ENCODE data around the gene CHD9. TPM values are rescaled to one million over a fixed set of nuclear protein-coding genes. Genes with fewer than 3 reads are reported as not detected.
"Not testable (repeated sequence)": the region's sequence is repeated elsewhere in the genome, so short reads cannot be mapped to it uniquely, and the experiment has no call there.

CHD9 gene
- polyA plus RNA-seq, 2 donors: 9.2 to 11.1 TPM

DNA sequence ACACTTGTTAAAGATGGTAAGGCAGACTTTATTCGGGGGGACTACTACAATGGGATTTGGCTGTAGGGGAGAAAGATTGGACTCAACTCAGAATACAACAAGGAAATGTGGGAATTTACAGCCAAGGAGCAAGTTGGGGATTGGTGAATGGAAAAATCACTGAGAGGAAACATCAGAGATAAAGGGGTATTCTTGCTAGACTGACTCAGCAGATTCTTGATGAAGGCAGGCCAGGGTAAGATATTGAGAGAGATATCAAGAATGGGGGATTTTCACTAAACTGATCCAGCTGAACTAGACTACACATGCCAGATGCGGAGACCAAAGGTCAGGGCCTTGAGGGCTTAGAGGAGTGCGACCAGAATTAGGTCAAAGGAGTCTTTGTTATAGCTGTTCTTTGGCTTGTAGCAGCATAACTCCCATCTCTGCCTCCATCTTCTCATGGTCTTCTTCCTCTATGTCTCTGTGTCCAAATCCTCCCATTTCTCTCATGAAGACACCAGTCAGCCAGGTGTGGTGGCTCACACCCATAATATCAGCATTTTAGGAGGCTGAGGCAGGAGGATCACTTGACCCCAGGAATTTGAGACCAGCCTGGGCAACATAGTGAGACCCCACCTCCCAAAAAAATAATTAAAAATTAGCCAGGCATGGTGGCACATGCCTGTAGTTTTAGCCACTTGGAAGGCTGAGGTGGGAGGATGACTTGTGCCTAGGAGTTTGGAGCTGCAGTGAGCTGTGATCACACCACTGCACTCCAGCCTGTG lies 19.4 kb upstream of the CHD9 start:
- Histone ChIP-seq H3K9me3 (ENCODE audit: control insufficient read depth in 2 of 2, insufficient read depth in 1 of 2, low read depth in 1 of 2, low read length in 1 of 2) (no peaks in the 10 kb centered on the region), H3K27me3 (ENCODE audit: control insufficient read depth in 1 of 2, insufficient read depth in 2 of 2, low read length in 2 of 2) (no peaks in the 10 kb centered on the region), H3K4me3 (ENCODE audit: low read depth in 1 of 2, low read length in 2 of 2) (no peak overlapping the region), H3K27ac (ENCODE audit: low read depth in 2 of 2, low read length in 1 of 2) (no peak overlapping the region), H3K36me3 (ENCODE audit: control insufficient read depth in 2 of 2, insufficient read depth in 2 of 2, low read length in 1 of 2) (no peaks in the 10 kb centered on the region), H3K4me1 (ENCODE audit: control insufficient read depth in 2 of 2, insufficient read depth in 2 of 2, low read length in 1 of 2) (peaks cover 0 to 7% of the 10 kb centered on the region in 2 donors)
- WGBS, 2 donors: 86 to 92% methylated on average over 3 of the region's 3 CpGs

DNA sequence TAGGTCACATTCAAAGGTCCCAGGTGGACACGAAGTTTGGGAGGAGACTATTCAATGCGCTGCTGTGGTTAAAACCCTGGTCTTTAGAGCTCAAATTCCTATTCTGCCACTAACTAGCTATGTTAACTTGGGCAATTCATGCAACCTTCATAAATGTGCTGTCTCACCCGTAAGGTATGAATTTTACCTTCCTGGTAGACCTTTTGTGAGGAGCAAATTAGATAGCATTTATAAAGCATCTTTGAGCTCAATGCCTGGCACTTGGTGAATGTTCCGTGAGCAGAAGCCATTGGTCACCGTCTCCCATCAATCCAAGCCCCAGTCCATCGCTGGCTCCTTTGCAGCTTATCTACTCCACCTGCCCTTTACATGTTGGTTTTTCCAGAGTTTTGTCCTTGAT lies 18.7 kb upstream of the CHD9 start:
- Histone ChIP-seq H3K36me3 (ENCODE audit: control insufficient read depth in 2 of 2, insufficient read depth in 2 of 2, low read length in 1 of 2) (no peaks in the 10 kb centered on the region), H3K27ac (ENCODE audit: low read depth in 2 of 2, low read length in 1 of 2) (no peak overlapping the region), H3K27me3 (ENCODE audit: control insufficient read depth in 1 of 2, insufficient read depth in 2 of 2, low read length in 2 of 2) (no peaks in the 10 kb centered on the region), H3K9me3 (ENCODE audit: control insufficient read depth in 2 of 2, insufficient read depth in 1 of 2, low read depth in 1 of 2, low read length in 1 of 2) (no peaks in the 10 kb centered on the region), H3K4me3 (ENCODE audit: low read depth in 1 of 2, low read length in 2 of 2) (no peak overlapping the region), H3K4me1 (ENCODE audit: control insufficient read depth in 2 of 2, insufficient read depth in 2 of 2, low read length in 1 of 2) (peaks cover 0 to 7% of the 10 kb centered on the region in 2 donors)
- 82 to 93% methylated on average over 6 of the region's 6 CpGs for WGBS, 2 donors

DNA sequence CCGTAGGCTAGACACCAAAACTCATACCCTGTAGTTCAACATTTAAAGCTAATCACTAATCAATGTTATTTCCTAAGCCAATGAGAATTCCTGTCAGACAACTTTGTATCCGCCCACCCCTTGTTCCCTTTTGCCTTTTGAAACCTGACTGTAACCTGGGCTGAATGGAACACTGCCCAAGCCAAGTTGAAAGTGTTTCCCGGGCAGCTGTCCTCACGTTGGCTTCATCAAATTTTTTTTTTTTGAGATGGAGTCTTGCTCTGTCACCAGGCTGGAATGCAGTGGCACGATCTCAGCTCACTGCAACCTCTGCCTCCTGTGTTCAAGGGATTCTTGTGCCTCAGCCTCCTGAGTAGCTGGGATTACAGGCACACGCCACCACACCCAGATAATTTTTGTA lies 18.1 kb upstream of the CHD9 start:
- H3K4me1 ChIP-seq (ENCODE audit: control insufficient read depth in 2 of 2, insufficient read depth in 2 of 2, low read length in 1 of 2); H3K27me3 ChIP-seq (ENCODE audit: control insufficient read depth in 1 of 2, insufficient read depth in 2 of 2, low read length in 2 of 2); H3K36me3 ChIP-seq (ENCODE audit: control insufficient read depth in 2 of 2, insufficient read depth in 2 of 2, low read length in 1 of 2); H3K4me3 ChIP-seq (ENCODE audit: low read depth in 1 of 2, low read length in 2 of 2); H3K9me3 ChIP-seq (ENCODE audit: control insufficient read depth in 2 of 2, insufficient read depth in 1 of 2, low read depth in 1 of 2, low read length in 1 of 2): not testable (repeated sequence)
- H3K27ac ChIP-seq (ENCODE audit: low read depth in 2 of 2, low read length in 1 of 2): peak overlapping the region; percentile 9 to 35
- 50 to 63% methylated on average over 6 of the region's 6 CpGs for WGBS, 2 donors

DNA sequence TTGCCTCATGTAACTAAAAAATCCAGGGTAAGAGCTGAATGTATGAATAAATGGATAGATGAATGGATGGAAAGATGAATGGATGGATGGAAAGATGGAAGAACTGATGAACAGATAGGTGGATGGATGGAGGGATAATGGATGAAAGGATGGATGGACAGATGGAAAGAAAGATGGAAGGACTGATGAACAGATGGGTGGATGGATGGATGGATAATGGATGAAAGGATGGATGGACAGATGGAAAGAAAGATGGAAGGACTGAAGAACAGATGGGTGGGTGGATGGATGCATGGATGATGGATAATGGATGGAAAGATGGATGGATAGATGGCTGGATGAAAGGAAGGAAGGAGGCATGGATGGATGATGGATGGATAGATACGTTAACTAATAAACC lies 14.0 kb upstream of the CHD9 start:
- H3K9me3 ChIP-seq (ENCODE audit: control insufficient read depth in 2 of 2, insufficient read depth in 1 of 2, low read depth in 1 of 2, low read length in 1 of 2): no peaks in the 10 kb centered on the region
- H3K27ac ChIP-seq (ENCODE audit: low read depth in 2 of 2, low read length in 1 of 2): peak overlapping the region; percentile 80 to 91
- WGBS, 2 donors: 88% methylated on average over 1 of the region's 1 CpG
- H3K4me1 ChIP-seq (ENCODE audit: control insufficient read depth in 2 of 2, insufficient read depth in 2 of 2, low read length in 1 of 2): peaks cover 0 to 10% of the 10 kb centered on the region in 2 donors
- no peak overlapping the region for H3K4me3 ChIP-seq (ENCODE audit: low read depth in 1 of 2, low read length in 2 of 2)
- no peaks in the 10 kb centered on the region for H3K27me3 ChIP-seq (ENCODE audit: control insufficient read depth in 1 of 2, insufficient read depth in 2 of 2, low read length in 2 of 2)
- H3K36me3 ChIP-seq (ENCODE audit: control insufficient read depth in 2 of 2, insufficient read depth in 2 of 2, low read length in 1 of 2): no peaks in the 10 kb centered on the region

DNA sequence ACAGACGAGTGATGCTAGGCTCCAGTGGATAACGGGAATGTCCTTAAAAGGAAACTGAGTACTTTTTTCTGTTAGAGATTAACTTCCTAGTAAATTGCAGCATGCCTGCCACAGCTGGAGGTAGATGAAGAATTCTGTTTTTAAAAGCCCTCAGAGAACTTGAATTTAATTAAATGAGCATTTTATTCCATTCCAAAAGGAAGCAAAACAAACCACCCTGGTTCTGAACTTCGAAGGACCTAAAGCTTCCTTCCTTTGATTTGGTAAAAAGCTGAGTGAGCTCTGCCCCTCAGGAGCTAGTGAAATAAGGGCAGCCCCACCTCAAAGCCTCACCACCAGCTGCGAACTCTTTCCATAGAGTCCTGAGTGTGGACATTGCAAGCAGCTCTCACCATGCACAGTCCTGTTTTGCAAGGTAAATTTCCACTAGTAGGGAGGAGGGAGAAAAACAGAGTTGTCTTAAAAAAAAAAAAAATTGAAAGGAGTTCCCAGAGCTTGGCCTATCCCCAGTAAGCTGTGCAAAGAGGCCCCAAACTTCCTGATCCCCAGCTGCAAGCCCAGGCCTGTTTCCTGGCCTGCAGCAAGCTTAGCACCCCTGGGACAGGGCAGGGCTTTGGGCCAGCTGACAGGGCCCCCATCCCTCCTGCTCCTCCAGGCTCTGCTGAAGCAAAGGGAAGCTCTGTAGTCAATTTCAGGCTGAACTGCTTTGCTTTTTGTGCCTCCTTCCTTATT lies 13.3 kb upstream of the CHD9 start:
- peaks cover 0 to 7% of the 10 kb centered on the region in 2 donors for H3K4me1 ChIP-seq (ENCODE audit: control insufficient read depth in 2 of 2, insufficient read depth in 2 of 2, low read length in 1 of 2)
- peak overlapping the region; percentile 93 to 94 for H3K27ac ChIP-seq (ENCODE audit: low read depth in 2 of 2, low read length in 1 of 2)
- peak overlapping the region in 1 of 2 donors; percentile 21 for H3K4me3 ChIP-seq (ENCODE audit: low read depth in 1 of 2, low read length in 2 of 2)
- WGBS, 2 donors: 26 to 30% methylated on average over 4 of the region's 4 CpGs
- no peaks in the 10 kb centered on the region for H3K36me3 ChIP-seq (ENCODE audit: control insufficient read depth in 2 of 2, insufficient read depth in 2 of 2, low read length in 1 of 2)
- no peaks in the 10 kb centered on the region for H3K9me3 ChIP-seq (ENCODE audit: control insufficient read depth in 2 of 2, insufficient read depth in 1 of 2, low read depth in 1 of 2, low read length in 1 of 2)
- H3K27me3 ChIP-seq (ENCODE audit: control insufficient read depth in 1 of 2, insufficient read depth in 2 of 2, low read length in 2 of 2): no peaks in the 10 kb centered on the region

DNA sequence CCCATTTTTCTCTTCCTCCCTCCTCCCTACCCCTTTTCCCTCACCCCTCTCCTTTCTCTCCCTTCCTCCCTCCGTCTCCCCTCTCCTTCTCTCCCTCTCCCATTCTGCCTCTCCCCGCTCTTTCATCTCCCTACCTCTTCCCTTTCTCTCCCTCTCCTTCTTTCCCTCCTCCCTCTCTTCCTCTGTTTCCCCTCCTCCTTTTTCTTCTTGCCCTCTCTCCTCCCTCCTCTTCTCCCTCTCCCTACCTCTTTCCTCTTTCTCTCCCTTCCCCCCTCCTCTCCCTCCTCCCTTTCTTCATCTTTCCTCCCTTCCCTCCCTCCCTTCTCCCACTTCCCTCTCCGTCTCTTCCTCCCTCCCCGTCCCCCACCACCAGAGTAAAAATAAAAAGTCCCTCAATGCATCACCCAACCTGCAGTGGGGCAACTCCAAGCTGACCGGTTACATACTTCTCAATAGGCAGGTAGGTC lies 12.5 kb upstream of the CHD9 start:
- Histone ChIP-seq H3K9me3 (ENCODE audit: control insufficient read depth in 2 of 2, insufficient read depth in 1 of 2, low read depth in 1 of 2, low read length in 1 of 2) (no peaks in the 10 kb centered on the region), H3K27me3 (ENCODE audit: control insufficient read depth in 1 of 2, insufficient read depth in 2 of 2, low read length in 2 of 2) (no peaks in the 10 kb centered on the region), H3K27ac (ENCODE audit: low read depth in 2 of 2, low read length in 1 of 2) (peak overlapping the region; percentile 93 to 94), H3K4me1 (ENCODE audit: control insufficient read depth in 2 of 2, insufficient read depth in 2 of 2, low read length in 1 of 2) (peaks cover 0 to 7% of the 10 kb centered on the region in 2 donors), H3K4me3 (ENCODE audit: low read depth in 1 of 2, low read length in 2 of 2) (peak overlapping the region; percentile 21 to 40), H3K36me3 (ENCODE audit: control insufficient read depth in 2 of 2, insufficient read depth in 2 of 2, low read length in 1 of 2) (no peaks in the 10 kb centered on the region)
- 27 to 52% methylated on average over 5 of the region's 5 CpGs for WGBS, 2 donors

DNA sequence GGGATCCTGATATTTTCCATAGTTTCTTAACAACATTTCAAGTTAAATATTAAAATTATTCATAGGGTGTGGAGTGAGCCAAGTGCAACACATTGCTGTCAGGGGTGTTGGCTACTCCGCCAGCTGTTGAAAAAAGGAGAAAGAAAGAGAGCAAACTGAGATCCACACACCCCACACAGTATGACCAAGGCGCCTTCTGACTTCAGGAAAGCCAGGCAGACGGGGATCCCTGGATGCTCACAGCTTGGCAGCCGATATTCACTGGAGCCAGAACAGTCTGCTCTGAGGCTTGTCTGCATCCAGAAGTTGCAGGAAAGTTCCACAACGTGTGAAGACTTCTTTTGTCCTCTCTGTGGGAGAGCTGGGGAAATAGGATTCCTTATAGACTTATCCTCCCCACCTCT lies 11.4 kb upstream of the CHD9 start:
- H3K27ac ChIP-seq (ENCODE audit: low read depth in 2 of 2, low read length in 1 of 2): peak overlapping the region; percentile 93 to 95
- no peaks in the 10 kb centered on the region for H3K36me3 ChIP-seq (ENCODE audit: control insufficient read depth in 2 of 2, insufficient read depth in 2 of 2, low read length in 1 of 2)
- H3K9me3 ChIP-seq (ENCODE audit: control insufficient read depth in 2 of 2, insufficient read depth in 1 of 2, low read depth in 1 of 2, low read length in 1 of 2): no peaks in the 10 kb centered on the region
- peaks cover 0 to 7% of the 10 kb centered on the region in 2 donors for H3K4me1 ChIP-seq (ENCODE audit: control insufficient read depth in 2 of 2, insufficient read depth in 2 of 2, low read length in 1 of 2)
- peak overlapping the region; percentile 40 to 47 for H3K4me3 ChIP-seq (ENCODE audit: low read depth in 1 of 2, low read length in 2 of 2)
- WGBS, 2 donors: 22 to 33% methylated on average over 5 of the region's 5 CpGs
- H3K27me3 ChIP-seq (ENCODE audit: control insufficient read depth in 1 of 2, insufficient read depth in 2 of 2, low read length in 2 of 2): no peaks in the 10 kb centered on the region

DNA sequence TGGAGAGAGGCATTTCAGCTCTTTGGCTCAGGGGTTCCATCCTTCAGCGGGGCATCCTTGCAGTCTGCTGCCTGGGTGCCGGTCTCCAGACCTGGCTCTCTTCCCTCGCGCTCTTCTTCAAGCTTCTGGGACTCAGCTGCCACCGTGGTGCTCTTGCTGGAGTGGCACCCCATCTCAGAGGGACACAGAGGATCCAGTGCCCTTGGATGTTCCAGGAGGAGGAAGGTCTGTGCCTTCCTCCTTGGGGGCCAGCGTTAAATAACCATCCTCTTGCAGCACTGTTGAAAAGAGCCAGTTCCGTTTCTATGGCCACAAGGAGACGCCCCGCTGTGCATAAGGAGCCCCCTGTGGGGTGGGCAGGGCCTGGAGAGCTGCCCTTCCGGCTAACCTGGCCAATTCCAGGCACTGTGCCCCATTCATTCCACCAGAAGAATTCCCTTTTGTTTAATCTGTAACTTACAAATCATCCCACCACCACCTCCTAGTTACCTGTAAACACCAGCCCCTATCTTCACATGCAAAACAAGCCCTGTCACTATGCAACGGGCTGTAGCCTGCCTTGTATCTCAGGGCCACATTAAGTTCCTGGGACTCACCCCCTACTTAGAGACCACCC lies 10.7 kb upstream of the CHD9 start:
- Histone ChIP-seq H3K27ac (ENCODE audit: low read depth in 2 of 2, low read length in 1 of 2) (peak overlapping the region; percentile 93 to 95), H3K4me3 (ENCODE audit: low read depth in 1 of 2, low read length in 2 of 2) (peak overlapping the region; percentile 40 to 47), H3K4me1 (ENCODE audit: control insufficient read depth in 2 of 2, insufficient read depth in 2 of 2, low read length in 1 of 2) (peaks cover 0 to 7% of the 10 kb centered on the region in 2 donors), H3K27me3 (ENCODE audit: control insufficient read depth in 1 of 2, insufficient read depth in 2 of 2, low read length in 2 of 2) (no peaks in the 10 kb centered on the region), H3K36me3 (ENCODE audit: control insufficient read depth in 2 of 2, insufficient read depth in 2 of 2, low read length in 1 of 2) (no peaks in the 10 kb centered on the region), H3K9me3 (ENCODE audit: control insufficient read depth in 2 of 2, insufficient read depth in 1 of 2, low read depth in 1 of 2, low read length in 1 of 2) (no peaks in the 10 kb centered on the region)
- 20 to 26% methylated on average over 11 of the region's 11 CpGs for WGBS, 2 donors

DNA sequence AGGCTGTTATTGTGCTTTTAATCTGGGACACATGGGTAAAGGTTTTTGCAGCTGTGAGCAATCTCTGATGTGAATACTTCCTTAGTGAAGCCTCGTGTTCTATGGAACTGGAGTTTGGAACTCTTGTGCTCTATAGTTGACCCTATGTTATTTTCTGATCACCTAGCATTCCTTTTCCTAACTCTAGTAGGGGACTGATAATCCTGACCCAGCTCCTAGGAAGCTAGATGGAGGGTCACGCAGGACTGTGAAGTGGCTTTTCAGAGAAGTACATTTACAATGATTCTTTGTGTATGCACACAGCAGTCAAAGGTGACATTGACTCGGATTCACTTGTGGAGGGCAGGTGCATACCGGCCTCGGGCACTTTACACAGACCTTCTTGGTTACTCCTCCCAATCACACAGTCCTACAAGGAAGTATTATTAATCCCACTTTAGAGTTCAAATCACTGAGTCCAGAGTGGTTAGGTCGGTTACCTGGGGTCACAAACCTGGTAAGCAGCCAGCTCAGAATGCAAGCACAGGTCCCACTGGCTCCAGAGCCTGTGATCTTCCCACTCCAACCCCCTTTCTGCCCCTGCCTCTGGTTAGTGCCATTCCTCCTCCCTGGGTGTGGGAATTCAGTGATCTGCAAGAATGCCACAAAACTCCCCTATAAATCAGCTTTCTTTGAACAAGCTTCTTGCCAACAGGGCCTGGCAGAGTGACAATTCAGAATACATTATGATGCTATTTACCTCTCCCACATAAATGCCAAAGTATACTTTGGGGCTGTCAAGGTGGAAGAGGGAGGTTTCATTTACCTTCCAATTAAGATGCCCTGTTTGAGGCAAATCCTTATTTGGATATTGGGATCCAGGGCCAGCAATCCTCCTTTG lies 9.2 kb upstream of the CHD9 start:
- peaks cover 0 to 7% of the 10 kb centered on the region in 2 donors for H3K4me1 ChIP-seq (ENCODE audit: control insufficient read depth in 2 of 2, insufficient read depth in 2 of 2, low read length in 1 of 2)
- H3K9me3 ChIP-seq (ENCODE audit: control insufficient read depth in 2 of 2, insufficient read depth in 1 of 2, low read depth in 1 of 2, low read length in 1 of 2): no peaks in the 10 kb centered on the region
- H3K27ac ChIP-seq (ENCODE audit: low read depth in 2 of 2, low read length in 1 of 2): peak overlapping the region; percentile 88 to 93
- no peak overlapping the region for H3K4me3 ChIP-seq (ENCODE audit: low read depth in 1 of 2, low read length in 2 of 2)
- H3K36me3 ChIP-seq (ENCODE audit: control insufficient read depth in 2 of 2, insufficient read depth in 2 of 2, low read length in 1 of 2): no peaks in the 10 kb centered on the region
- WGBS, 2 donors: 48 to 61% methylated on average over 6 of the region's 6 CpGs
- H3K27me3 ChIP-seq (ENCODE audit: control insufficient read depth in 1 of 2, insufficient read depth in 2 of 2, low read length in 2 of 2): no peaks in the 10 kb centered on the region
